B cell (primary cell): ENCODE measurements around the gene CD247. TPM values are rescaled to one million over a fixed set of nuclear protein-coding genes. Genes with fewer than 3 reads are reported as not detected.

Experiments
- ATAC-seq: fragments of 200-7000 bp; cut with Tn5 transposase; one replicate; pipeline ENCODE4 v1.10.0; 2021; ENCODE audit warnings: low read depth, mild to moderate bottlenecking, moderate number of reproducible peaks, moderate library complexity
- CTCF ChIA-PET: fragments of 350-600 bp; sonication (Branson Sonifier 250); formaldehyde crosslinking; loops from one replicate; lab custom pipeline; 2021; ENCODE audit warnings: antibody characterized with exemption, inconsistent platforms; lab: Charles Lee
- POLR2A ChIA-PET: fragments of 350-600 bp; sonication (Branson Sonifier 250); formaldehyde crosslinking; loops from one replicate; lab custom pipeline; 2021; ENCODE audit warnings: antibody characterized with exemption; lab: Charles Lee
- DNase-seq: peaks from one replicate; pipeline ENCODE4 v3.0.0; 2013
- H2AFZ ChIP-seq: 2 replicates; pipeline ENCODE4 v1.6.1; 2012; ENCODE audit warnings: mild to moderate bottlenecking, low read depth, low read length; ENCODE audit not compliant: insufficient read depth, poor library complexity, severe bottlenecking
- H3K27ac ChIP-seq, 2 donors: 1 replicate in 1 of 2; 2 replicates in 1 of 2; pipeline ENCODE4 v1.5.1; 2012 to 2013; ENCODE audit warnings: low read length in 2 of 2, mild to moderate bottlenecking in 2 of 2, moderate library complexity in 1 of 2
- H3K27me3 ChIP-seq, 4 experiments: fragments of 200-600 bp in 1 of 4; sonication (generic) in 1 of 4; replicated peaks in 1 of 4; 1 replicate in 2 of 4; 2 replicates in 2 of 4; pipeline versions ENCODE4 v1.6.1 to v1.7.0; 2013 to 2016; ENCODE audit warnings: low read length in 3 of 4, mild to moderate bottlenecking in 2 of 4, mixed read lengths in 1 of 4, moderate library complexity in 1 of 4; ENCODE audit not compliant: insufficient read depth in 4 of 4, control insufficient read depth in 3 of 4; ENCODE audit errors: control extremely low read depth in 1 of 4
- H3K36me3 ChIP-seq, 2 experiments: replicated peaks in 1 of 2; 1 replicate in 1 of 2; 2 replicates in 1 of 2; pipeline versions ENCODE4 v1.6.1 to v1.7.1; 2013; ENCODE audit warnings: low read length in 1 of 2; ENCODE audit not compliant: insufficient read depth in 2 of 2, control insufficient read depth in 1 of 2; ENCODE audit errors: control extremely low read depth in 1 of 2, extremely low read depth in 1 of 2
- H3K4me1 ChIP-seq, 2 donors: fragments of 200-600 bp in 1 of 2; sonication (generic) in 1 of 2; 1 replicate in 1 of 2; 2 replicates in 1 of 2; pipeline versions ENCODE4 v1.5.1 to v1.6.1; 2013 to 2017; ENCODE audit warnings: low read length in 2 of 2; ENCODE audit not compliant: control insufficient read depth in 2 of 2, insufficient read depth in 2 of 2
- H3K4me2 ChIP-seq: replicated peaks from 2 replicates; pipeline ENCODE3; 2012; ENCODE audit warnings: mild to moderate bottlenecking, low read depth, low read length; ENCODE audit not compliant: poor library complexity, severe bottlenecking
- H3K4me3 ChIP-seq, 5 experiments: fragments of 200-600 bp in 1 of 5; sonication (generic) in 1 of 5; 1 replicate in 3 of 5; 2 replicates in 2 of 5; pipeline versions ENCODE4 v1.5.1 to v1.7.0; 2011 to 2016; ENCODE audit warnings: low read length in 4 of 5, mild to moderate bottlenecking in 4 of 5, low read depth in 2 of 5, control low read depth in 1 of 5, moderate library complexity in 1 of 5; ENCODE audit not compliant: insufficient read depth in 1 of 5; ENCODE audit errors: control extremely low read depth in 1 of 5, extremely low read depth in 1 of 5
- H3K79me2 ChIP-seq: fragments of 200-600 bp; sonication (generic); one replicate; pipeline ENCODE4 v1.6.0; 2016; ENCODE audit warnings: low read length; ENCODE audit not compliant: control insufficient read depth, insufficient read depth
- H3K9ac ChIP-seq: fragments of 200-600 bp; sonication (generic); 2 replicates; pipeline ENCODE4 v1.6.1; 2017; ENCODE audit warnings: mild to moderate bottlenecking, low read length, moderate library complexity
- H3K9me3 ChIP-seq, 3 donors: one replicate each; pipeline versions ENCODE4 v1.6.1 to v1.7.1; 2013; ENCODE audit warnings: low read length in 2 of 3; ENCODE audit not compliant: control insufficient read depth in 2 of 3, insufficient read depth in 1 of 3; ENCODE audit errors: control extremely low read depth in 1 of 3
- H4K20me1 ChIP-seq: 2 replicates; pipeline ENCODE4 v1.6.0; 2012; ENCODE audit warnings: mild to moderate bottlenecking, low read length; ENCODE audit not compliant: insufficient read depth, control insufficient read depth, poor library complexity, severe bottlenecking
- H3K27ac Mint-ChIP-seq: one replicate; pipeline ENCODE4 v1.8.0; 2021; ENCODE audit warnings: mixed read lengths
- H3K27me3 Mint-ChIP-seq: one replicate; pipeline ENCODE4 v1.8.0; 2021; ENCODE audit warnings: mixed read lengths
- H3K4me1 Mint-ChIP-seq: one replicate; pipeline ENCODE4 v1.8.0; 2021; ENCODE audit warnings: mixed read lengths
- H3K4me3 Mint-ChIP-seq: one replicate; pipeline ENCODE4 v1.8.0; 2021; ENCODE audit warnings: mixed read lengths
- H3K9me3 Mint-ChIP-seq: one replicate; pipeline ENCODE4 v1.8.0; 2022; ENCODE audit warnings: mixed read lengths; ENCODE audit not compliant: insufficient read depth
- CTCF ChIP-seq: fragments of 200-600 bp; IDR thresholded peaks from one replicate; pipeline ENCODE4 v1.8.0; 2022; ENCODE audit warnings: antibody characterized with exemption, mild to moderate bottlenecking
- EZH2 ChIP-seq: IDR thresholded peaks from 2 replicates; pipeline ENCODE4 v1.6.1; 2012; ENCODE audit warnings: borderline replicate concordance, low read depth, mild to moderate bottlenecking, moderate library complexity, low read length; ENCODE audit not compliant: insufficient read depth, poor library complexity, severe bottlenecking
- WGBS: methylation state at CpG from one replicate; pipeline ENCODE4 v1.1.5; 2013; ENCODE audit warnings: missing lambda C conversion rate; ENCODE audit not compliant: insufficient coverage; 5-methylcytosine and 5-hydroxymethylcytosine counted together
- intact Hi-C: fragments of 100-400 bp; cut with micrococcal nuclease; formaldehyde crosslinking; loops from one replicate; pipeline ENCODE4 v1.10.0; 2022
- polyA plus RNA-seq: library from polyadenylated mRNA; depleted of rRNA; stranded (reverse); fragments of >200 nt; gene quantifications from 2 replicates; pipeline ENCODE4 v1.2.3, GENCODE V29; 2012
- total RNA-seq, 2 donors: library from RNA; stranded (reverse); fragments of 120-200 nt in 1 of 2; gene quantifications; 1 replicate in 1 of 2; 2 replicates in 1 of 2; pipeline versions ENCODE4 v1.2.3 to v1.2.4, GENCODE V29; 2013 to 2022

CD247 gene
- total and polyA plus RNA-seq, 2 donors (not counting 1 experiment from before 2014, with no cell fraction given), result 2.5 to 10.8 TPM

GRCh38 chr1:167477986-167478385 is 40.3 kb downstream of the CD247 start:
- no peak overlapping the region for H3K4me2 ChIP-seq
- TF ChIP-seq EZH2 (no peak), CTCF (no peak)
- H3K4me3 ChIP-seq, result no peak overlapping the region
- H3K36me3 ChIP-seq, result no peaks in the 10 kb centered on the region
- H3K4me3 Mint-ChIP-seq, result no peak overlapping the region
- no peaks in the 10 kb centered on the region for H4K20me1 ChIP-seq
- no peaks in the 10 kb centered on the region for H3K9me3 Mint-ChIP-seq
- no peaks in the 10 kb centered on the region for H3K4me1 Mint-ChIP-seq
- POLR2A ChIA-PET, result no interaction called here
- CTCF ChIA-PET, result no interaction called here
- 90% methylated on average over 5 of the region's 5 CpGs for WGBS
- H3K27me3 ChIP-seq, result peaks cover 0 to 13% (median 2%) of the 10 kb centered on the region in 4 experiments
- H3K27ac Mint-ChIP-seq, result no peak overlapping the region
- no peak for DNase-seq
- peaks cover 19% of the 10 kb centered on the region for H3K27me3 Mint-ChIP-seq
- ATAC-seq, result no peak
- H3K27ac ChIP-seq, result no peak overlapping the region
- H2AFZ ChIP-seq, result no peak overlapping the region
- no peaks in the 10 kb centered on the region for H3K79me2 ChIP-seq
- no peaks in the 10 kb centered on the region for H3K4me1 ChIP-seq
- no peak overlapping the region for H3K9ac ChIP-seq
- intact Hi-C loops, result no loop called here
- no peaks in the 10 kb centered on the region for H3K9me3 ChIP-seq

- Histone ChIP-seq H3K4me2 (no peak overlapping the region), H3K36me3 (no peaks in the 10 kb centered on the region), H3K9ac (no peak overlapping the region), H2AFZ (no peak overlapping the region), H3K27ac (no peak overlapping the region), H3K79me2 (no peaks in the 10 kb centered on the region), H3K4me1 (no peaks in the 10 kb centered on the region), H3K27me3 (peaks cover 0 to 8% (median 2%) of the 10 kb centered on the region in 4 experiments), H3K9me3 (no peaks in the 10 kb centered on the region), H4K20me1 (no peaks in the 10 kb centered on the region), H3K4me3 (no peak overlapping the region)
- H3K9me3 Mint-ChIP-seq, result no peaks in the 10 kb centered on the region
- no peak for TF ChIP-seq CTCF
- CTCF ChIA-PET, result no interaction called here
- no peak for DNase-seq
- H3K4me1 Mint-ChIP-seq, result no peaks in the 10 kb centered on the region
- peaks cover 29% of the 10 kb centered on the region for H3K27me3 Mint-ChIP-seq
- H3K4me3 Mint-ChIP-seq, result no peak overlapping the region
- intact Hi-C loops, result no loop called here
- H3K27ac Mint-ChIP-seq, result no peak overlapping the region
- POLR2A ChIA-PET, result no interaction called here
- ATAC-seq, result no peak
- 90% methylated on average over 2 of the region's 2 CpGs for WGBS
These were observed 42.3 kb downstream of the CD247 start for GRCh38 chr1:167476061-167476460.
